Gastrocnemius medialis (tissue), 4 donors: Measurements from ENCODE around the gene OPRL1. TPM values are rescaled to one million over a fixed set of nuclear protein-coding genes. Genes with fewer than 3 reads are reported as not detected.
A peak's percentile ranks its signal among the peaks of the same experiment; 100 is the strongest.

Source experiments
- ATAC-seq, 2 donors: fragments of 150-250 bp; one replicate each; pipeline ENCODE4 v1.9.1; 2016
- DNase-seq, 2 donors: peaks; one replicate each; pipeline ENCODE4 v3.0.0-alpha.2; 2019
- H3K27ac ChIP-seq, 4 donors: fragments of 200-600 bp; sonication (generic); 1 replicate in 1 of 4; 2 replicates in 3 of 4; pipeline ENCODE4 v1.5.1; 2016 to 2018; ENCODE audit warnings: mild to moderate bottlenecking in 2 of 4, moderate library complexity in 1 of 4
- H3K27me3 ChIP-seq, 3 donors: fragments of 200-600 bp; sonication (generic) in 2 of 3; 1 replicate in 1 of 3; 2 replicates in 2 of 3; pipeline versions ENCODE4 v1.5.1 to v1.6.0; 2016 to 2019; ENCODE audit warnings: mild to moderate bottlenecking in 1 of 3, moderate library complexity in 1 of 3
- H3K36me3 ChIP-seq, 2 donors: fragments of 200-600 bp; sonication (generic) in 1 of 2; one replicate each; pipeline ENCODE4 v1.5.1; 2017 to 2018
- H3K4me1 ChIP-seq, 2 donors: fragments of 200-600 bp; sonication (generic) in 1 of 2; one replicate each; pipeline ENCODE4 v1.5.1; 2016 to 2017; ENCODE audit warnings: mild to moderate bottlenecking in 2 of 2
- H3K4me3 ChIP-seq, 4 donors: fragments of 200-600 bp; sonication (generic) in 3 of 4; 1 replicate in 1 of 4; 2 replicates in 3 of 4; pipeline ENCODE4 v1.5.1; 2016 to 2019; ENCODE audit warnings: mild to moderate bottlenecking in 2 of 4
- H3K9me3 ChIP-seq, 3 donors: fragments of 200-600 bp; sonication (generic) in 2 of 3; 1 replicate in 1 of 3; 2 replicates in 2 of 3; pipeline ENCODE4 v1.5.1; 2016 to 2019
- CTCF ChIP-seq, 5 experiments: fragments of 450-650 bp in 3 of 5; fragments of 200-600 bp in 2 of 5; sonication (generic) in 2 of 5; IDR thresholded peaks in 4 of 5; conservative IDR thresholded peaks in 1 of 5; 1 replicate in 4 of 5; 2 replicates in 1 of 5; pipeline ENCODE4 v1.5.1; 2016 to 2019; ENCODE audit warnings: antibody characterized with exemption in 5 of 5, mild to moderate bottlenecking in 3 of 5, moderate library complexity in 3 of 5
- POLR2A ChIP-seq, 2 donors: fragments of 450-650 bp; IDR thresholded peaks; one replicate each; pipeline ENCODE4 v1.6.1; 2017; ENCODE audit warnings: antibody characterized with exemption in 2 of 2, mild to moderate bottlenecking in 2 of 2, moderate library complexity in 2 of 2
- in situ Hi-C, 4 donors: fragments of 200-750 bp; cut with MboI; loops; one replicate each; pipeline versions ENCODE4 v1.15.0 to v1.8.0; 2017; ENCODE audit warnings: low sequenced_read_pairs in 4 of 4
- intact Hi-C: fragments of 100-400 bp; cut with DNase I; formaldehyde crosslinking; loops from one replicate; pipeline ENCODE4 v1.15.1; 2023; ENCODE audit warnings: low total_unique reads
- total RNA-seq, 4 donors: library from RNA; depleted of rRNA; stranded (reverse); fragments of >200 nt; gene quantifications; one replicate each; pipeline versions ENCODE4 v1.1.0 to v1.2.3, GENCODE V29; 2016

Gene OPRL1
- total RNA-seq, 4 donors from 2014 or later = 0.10 to 0.68 (median 0.15) TPM

- ATAC-seq (no peak), DNase-seq (no peak)
- in situ Hi-C loops (no loop called here), intact Hi-C loops (no loop called here)
- TF ChIP-seq POLR2A (IDR thresholded peaks at IDR 0.05) (no peak), CTCF (IDR thresholded peaks at IDR 0.05 in 4 of 5, conservative IDR thresholded peaks at IDR 0.05 in 1 of 5) (no peak)
- peaks cover 0 to 19% of the 10 kb centered on the region in 2 donors for H3K36me3 ChIP-seq
- H3K27ac ChIP-seq = no peak overlapping the region
- peaks cover 39 to 50% (median 47%) of the 10 kb centered on the region in 3 donors for H3K27me3 ChIP-seq
- H3K4me3 ChIP-seq = no peak overlapping the region
- peaks cover 3 to 18% of the 10 kb centered on the region in 2 donors for H3K4me1 ChIP-seq
- H3K9me3 ChIP-seq = no peaks in the 10 kb centered on the region
Observed at GRCh38 chr20:64037199-64037497, 42.7 kb upstream of the OPRL1 start.

GRCh38 chr20:64037498-64038213 lies 42.2 kb upstream of the OPRL1 start:
- Histone ChIP-seq H3K4me3 (peak overlapping the region; percentile 50 to 55 (median 52)), H3K27ac (no peak overlapping the region), H3K36me3 (peaks cover 0 to 14% of the 10 kb centered on the region in 2 donors), H3K9me3 (no peaks in the 10 kb centered on the region), H3K4me1 (peaks cover 3 to 21% of the 10 kb centered on the region in 2 donors), H3K27me3 (peaks cover 42 to 55% (median 51%) of the 10 kb centered on the region in 3 donors)
- DNase-seq (no peak), ATAC-seq (no peak)
- TF ChIP-seq CTCF (IDR thresholded peaks at IDR 0.05 in 4 of 5, conservative IDR thresholded peaks at IDR 0.05 in 1 of 5) (no peak), POLR2A (IDR thresholded peaks at IDR 0.05) (no peak)
- in situ Hi-C loops = no loop called here
- intact Hi-C loops = no loop called here

- ATAC-seq = peak in 1 of 2 donors; percentile 12
- H3K9me3 ChIP-seq = no peaks in the 10 kb centered on the region
- TF ChIP-seq POLR2A (IDR thresholded peaks at IDR 0.05) (no peak), CTCF (IDR thresholded peaks at IDR 0.05 in 4 of 5, conservative IDR thresholded peaks at IDR 0.05 in 1 of 5) (no peak)
- H3K36me3 ChIP-seq = peaks cover 0 to 9% of the 10 kb centered on the region in 2 donors
- peaks cover 42 to 55% (median 53%) of the 10 kb centered on the region in 3 donors for H3K27me3 ChIP-seq
- no peak for DNase-seq
- intact Hi-C loops (no loop called here), in situ Hi-C loops (no loop called here)
- peak overlapping the region; percentile 50 to 55 (median 52) for H3K4me3 ChIP-seq
- H3K4me1 ChIP-seq = peaks cover 3 to 21% of the 10 kb centered on the region in 2 donors
- H3K27ac ChIP-seq = peak overlapping the region in 1 of 4 donors; percentile 56
Observed at GRCh38 chr20:64038224-64038564, 41.7 kb upstream of the OPRL1 start.

- Histone ChIP-seq H3K27me3 (peaks cover 42 to 57% (median 55%) of the 10 kb centered on the region in 3 donors), H3K27ac (peak overlapping the region in 3 of 4 donors; percentile 56 to 65 (median 63)), H3K36me3 (peaks cover 0 to 7% of the 10 kb centered on the region in 2 donors), H3K4me1 (peaks cover 3 to 21% of the 10 kb centered on the region in 2 donors), H3K9me3 (no peaks in the 10 kb centered on the region), H3K4me3 (peak overlapping the region; percentile 50 to 55 (median 52))
- intact Hi-C loops (loop anchor here (1.0 kb wide), 1 partner anchor 82 kb away; no protein-coding TSS in a partner anchor), in situ Hi-C loops (no loop called here)
- TF ChIP-seq CTCF (IDR thresholded peaks at IDR 0.05 in 4 of 5, conservative IDR thresholded peaks at IDR 0.05 in 1 of 5) (peak; percentile 26 to 82 (median 75)), POLR2A (IDR thresholded peaks at IDR 0.05) (no peak)
- peak; percentile 58 to 72 for ATAC-seq
- peak in 1 of 2 donors; percentile 41 for DNase-seq
Observed at GRCh38 chr20:64038565-64039292, 41.2 kb upstream of the OPRL1 start.
